ENCODE measurements around the gene TMEFF2.

DNA sequence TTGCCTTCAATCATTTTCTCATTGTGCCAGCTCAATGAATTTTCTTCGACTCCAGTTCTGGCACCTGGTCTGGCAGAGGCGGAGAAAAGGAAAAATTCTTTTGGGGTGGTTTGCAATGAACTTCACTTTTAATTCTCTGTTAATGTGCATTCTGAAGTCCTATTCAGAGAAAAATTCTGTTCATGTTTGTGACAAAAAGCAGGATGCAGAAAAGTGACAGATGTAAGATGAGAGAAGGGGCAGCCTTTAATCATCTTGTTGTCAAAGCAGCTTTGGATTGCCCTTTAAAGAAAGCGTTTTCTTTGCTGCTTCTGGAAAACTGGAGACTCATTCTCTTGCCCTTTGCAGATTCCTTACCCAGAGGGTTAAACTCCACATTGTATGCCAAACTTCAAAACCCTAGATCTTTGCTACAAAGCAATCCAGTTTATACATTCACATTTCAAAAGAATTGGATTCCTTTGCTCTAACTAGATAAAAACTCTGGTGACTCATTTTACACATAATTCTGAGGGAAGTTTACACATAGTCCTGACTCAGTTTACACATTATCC, 253.3 kb downstream of the TMEFF2 start:
- TF ChIP-seq, protein P1, sequence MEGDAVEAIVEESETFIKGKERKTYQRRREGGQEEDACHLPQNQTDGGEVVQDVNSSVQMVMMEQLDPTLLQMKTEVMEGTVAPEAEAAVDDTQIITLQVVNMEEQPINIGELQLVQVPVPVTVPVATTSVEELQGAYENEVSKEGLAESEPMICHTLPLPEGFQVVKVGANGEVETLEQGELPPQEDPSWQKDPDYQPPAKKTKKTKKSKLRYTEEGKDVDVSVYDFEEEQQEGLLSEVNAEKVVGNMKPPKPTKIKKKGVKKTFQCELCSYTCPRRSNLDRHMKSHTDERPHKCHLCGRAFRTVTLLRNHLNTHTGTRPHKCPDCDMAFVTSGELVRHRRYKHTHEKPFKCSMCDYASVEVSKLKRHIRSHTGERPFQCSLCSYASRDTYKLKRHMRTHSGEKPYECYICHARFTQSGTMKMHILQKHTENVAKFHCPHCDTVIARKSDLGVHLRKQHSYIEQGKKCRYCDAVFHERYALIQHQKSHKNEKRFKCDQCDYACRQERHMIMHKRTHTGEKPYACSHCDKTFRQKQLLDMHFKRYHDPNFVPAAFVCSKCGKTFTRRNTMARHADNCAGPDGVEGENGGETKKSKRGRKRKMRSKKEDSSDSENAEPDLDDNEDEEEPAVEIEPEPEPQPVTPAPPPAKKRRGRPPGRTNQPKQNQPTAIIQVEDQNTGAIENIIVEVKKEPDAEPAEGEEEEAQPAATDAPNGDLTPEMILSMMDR (IDR thresholded peaks at IDR 0.05; ENCODE audit: low read depth, low read length), result no peak
- TF ChIP-seq POLR2A (IDR thresholded peaks at IDR 0.05; ENCODE audit: extremely low read depth, insufficient read length) (no peak), MYC (IDR thresholded peaks at IDR 0.05; ENCODE audit: low read depth, low read length) (no peak)
- TF ChIP-seq, protein P2, sequence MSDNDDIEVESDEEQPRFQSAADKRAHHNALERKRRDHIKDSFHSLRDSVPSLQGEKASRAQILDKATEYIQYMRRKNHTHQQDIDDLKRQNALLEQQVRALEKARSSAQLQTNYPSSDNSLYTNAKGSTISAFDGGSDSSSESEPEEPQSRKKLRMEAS (IDR thresholded peaks at IDR 0.05; ENCODE audit: low read depth, low read length), result no peak

All from NB4 (cell line).